GM23248 (cell line): ENCODE data around the gene RWDD2A. TPM values are rescaled to one million over a fixed set of nuclear protein-coding genes. Genes with fewer than 3 reads are reported as not detected.

Source experiments
- DNase-seq: peaks from one replicate; pipeline ENCODE4 v3.0.0-alpha.2; 2015
- H2AFZ ChIP-seq: fragments of 200-600 bp; sonication (generic); 2 replicates; pipeline ENCODE4 v1.6.1; 2016; ENCODE audit warnings: antibody characterized with exemption
- H3F3A ChIP-seq: fragments of 200-600 bp; sonication (generic); 2 replicates; pipeline ENCODE4 v1.6.1; 2016; ENCODE audit warnings: mild to moderate bottlenecking, antibody characterized with exemption, mixed run types; ENCODE audit not compliant: insufficient read depth
- H3K27ac ChIP-seq: fragments of 200-600 bp; sonication (generic); 2 replicates; pipeline ENCODE4 v1.5.1; 2016; ENCODE audit warnings: mild to moderate bottlenecking
- H3K27me3 ChIP-seq: fragments of 200-600 bp; sonication (generic); replicated peaks from 2 replicates; pipeline ENCODE4 v1.6.1; 2016; ENCODE audit warnings: mild to moderate bottlenecking; ENCODE audit not compliant: insufficient read depth
- H3K36me3 ChIP-seq: fragments of 200-600 bp; sonication (generic); 2 replicates; pipeline ENCODE4 v1.6.1; 2016; ENCODE audit warnings: low read depth, mild to moderate bottlenecking
- H3K4me1 ChIP-seq: fragments of 200-600 bp; sonication (generic); 2 replicates; pipeline ENCODE4 v1.6.1; 2016; ENCODE audit warnings: mild to moderate bottlenecking; ENCODE audit not compliant: insufficient read depth
- H3K4me2 ChIP-seq: fragments of 200-600 bp; sonication (generic); one replicate; pipeline ENCODE4 v1.6.1; 2016; ENCODE audit warnings: mild to moderate bottlenecking; ENCODE audit not compliant: unreplicated experiment
- H3K4me3 ChIP-seq: fragments of 200-600 bp; sonication (generic); 2 replicates; pipeline ENCODE4 v1.5.1; 2016; ENCODE audit warnings: mild to moderate bottlenecking
- H3K79me2 ChIP-seq: fragments of 200-600 bp; sonication (generic); 2 replicates; pipeline ENCODE4 v1.6.1; 2016; ENCODE audit warnings: mild to moderate bottlenecking; ENCODE audit not compliant: insufficient read depth
- H3K9ac ChIP-seq: fragments of 200-600 bp; sonication (generic); 2 replicates; pipeline ENCODE4 v1.6.1; 2016; ENCODE audit warnings: mild to moderate bottlenecking
- H3K9me2 ChIP-seq: fragments of 200-600 bp; sonication (generic); 2 replicates; pipeline ENCODE4 v1.6.1; 2016; ENCODE audit warnings: mixed run types, mild to moderate bottlenecking, moderate library complexity; ENCODE audit not compliant: insufficient read depth
- H3K9me3 ChIP-seq: fragments of 200-600 bp; sonication (generic); one replicate; pipeline ENCODE4 v1.6.1; 2017; ENCODE audit warnings: low read depth
- H4K20me1 ChIP-seq: fragments of 200-600 bp; sonication (generic); 2 replicates; pipeline ENCODE4 v1.6.0; 2016; ENCODE audit not compliant: insufficient read depth
- EZH2 ChIP-seq: fragments of 200-600 bp; sonication (generic); IDR thresholded peaks from 2 replicates; pipeline ENCODE4 v1.6.1; 2018; ENCODE audit warnings: antibody characterized with exemption, mild to moderate bottlenecking; ENCODE audit not compliant: insufficient read depth, poor library complexity, severe bottlenecking
- EZH2phosphoT487 ChIP-seq: fragments of 200-600 bp; sonication (generic); IDR thresholded peaks from 2 replicates; pipeline ENCODE4 v1.6.1; 2018; ENCODE audit warnings: antibody characterized with exemption, moderate library complexity, mild to moderate bottlenecking, low read depth; ENCODE audit not compliant: insufficient read depth
- WGBS, 2 experiments: methylation state at CpG; one replicate each; pipeline ENCODE4 v1.1.6; 2015 to 2017; ENCODE audit warnings: low lambda C conversion rate in 2 of 2, low coverage in 1 of 2; ENCODE audit errors: missing lambda C conversion rate in 2 of 2; 5-methylcytosine and 5-hydroxymethylcytosine counted together
- in situ Hi-C: fragments of 300-500 bp; cut with MboI; formaldehyde crosslinking; loops from 2 replicates; pipeline ENCODE4 v1.15.0; 2020
- polyA plus RNA-seq: library from polyadenylated mRNA; unstranded; fragments of >200 nt; fragmentation: Nextera tagmentation; extraction: Ambion mirVana; gene quantifications from 2 replicates; pipeline ENCODE4 v1.2.1, GENCODE V29; 2016
- total RNA-seq: library from RNA; depleted of rRNA; stranded (reverse); fragments of >200 nt; shearing (Covaris generic); gene quantifications from 2 replicates; pipeline ENCODE4 v1.2.3, GENCODE V29; 2014

The RWDD2A gene
- total and polyA plus RNA-seq, 2 experiments from 2014 or later = 4.4 to 5.5 TPM

- Histone ChIP-seq H4K20me1 (no peaks in the 10 kb centered on the region), H3K9ac (no peak overlapping the region), H2AFZ (no peak overlapping the region), H3K79me2 (no peaks in the 10 kb centered on the region), H3K27ac (no peak overlapping the region), H3K4me2 (no peak overlapping the region), H3K9me2 (no peaks in the 10 kb centered on the region), H3K9me3 (no peaks in the 10 kb centered on the region), H3F3A (peaks cover 72% of the 10 kb centered on the region), H3K27me3 (no peaks in the 10 kb centered on the region), H3K36me3 (peaks cover 95% of the 10 kb centered on the region), H3K4me1 (no peaks in the 10 kb centered on the region), H3K4me3 (no peak overlapping the region)
- 95 to 100% methylated on average over 1 of the region's 1 CpG for WGBS, 2 experiments
- DNase-seq = no peak
- in situ Hi-C loops = no loop called here
- no peak for TF ChIP-seq EZH2phosphoT487
Measured at GRCh38 chr6:83169511-83169910, 23.6 kb upstream of the RWDD2A start.

- Histone ChIP-seq H3K36me3 (peaks cover 91% of the 10 kb centered on the region), H3K79me2 (peaks cover 63% of the 10 kb centered on the region), H3K9ac (no peak overlapping the region), H3F3A (peaks cover 27% of the 10 kb centered on the region), H3K4me1 (peaks cover under 1% of the 10 kb centered on the region; the same call in 1 of the 2 replicates), H3K4me2 (no peak overlapping the region), H3K9me3 (no peaks in the 10 kb centered on the region), H2AFZ (no peak overlapping the region), H3K27me3 (no peaks in the 10 kb centered on the region), H3K9me2 (no peaks in the 10 kb centered on the region), H4K20me1 (no peaks in the 10 kb centered on the region), H3K27ac (no peak overlapping the region), H3K4me3 (no peak overlapping the region)
- DNase-seq = no peak
- in situ Hi-C loops = loop anchor here (25.0 kb wide), 1 partner anchor 939 kb away; the partner anchor contains the start of gene IBTK
- WGBS, 2 experiments = 99 to 100% methylated on average over 4 of the region's 4 CpGs
- TF ChIP-seq EZH2 (no peak), EZH2phosphoT487 (no peak)
Measured at GRCh38 chr6:83176246-83176645, 16.9 kb upstream of the RWDD2A start.

GRCh38 chr6:83180426-83180950 lies 12.7 kb upstream of the RWDD2A start:
- no peak overlapping the region for H3K4me3 ChIP-seq
- no peak for DNase-seq
- H3K27ac ChIP-seq = peak overlapping the region; percentile 70; the same call in 1 of the 2 replicates
- H3K9me2 ChIP-seq = no peaks in the 10 kb centered on the region
- no peaks in the 10 kb centered on the region for H3K9me3 ChIP-seq
- H3K4me1 ChIP-seq = peaks cover 36% of the 10 kb centered on the region
- H3K79me2 ChIP-seq = peaks cover 81% of the 10 kb centered on the region
- peaks cover 47% of the 10 kb centered on the region for H3F3A ChIP-seq
- no peaks in the 10 kb centered on the region for H3K27me3 ChIP-seq
- H3K36me3 ChIP-seq = peaks cover 79% of the 10 kb centered on the region
- H2AFZ ChIP-seq = no peak overlapping the region
- in situ Hi-C loops = loop anchor here (25.0 kb wide), 1 partner anchor 943 kb away; the partner anchor contains the start of gene IBTK
- no peak overlapping the region for H3K4me2 ChIP-seq
- peaks cover 9% of the 10 kb centered on the region; the same call in 1 of the 2 replicates for H4K20me1 ChIP-seq
- H3K9ac ChIP-seq = no peak overlapping the region
- TF ChIP-seq EZH2 (no peak), EZH2phosphoT487 (no peak)

GRCh38 chr6:83182114-83182513 lies 11.0 kb upstream of the RWDD2A start:
- peaks cover 36% of the 10 kb centered on the region for H3K4me1 ChIP-seq
- H3K79me2 ChIP-seq = peaks cover 79% of the 10 kb centered on the region
- peaks cover 9% of the 10 kb centered on the region; the same call in 1 of the 2 replicates for H4K20me1 ChIP-seq
- no peak for DNase-seq
- H3K27me3 ChIP-seq = no peaks in the 10 kb centered on the region
- peak overlapping the region; percentile 37; the same call in 1 of the 2 replicates for H3K9ac ChIP-seq
- no peaks in the 10 kb centered on the region for H3K9me2 ChIP-seq
- H3K4me2 ChIP-seq = peak overlapping the region; percentile 21
- no peak overlapping the region for H2AFZ ChIP-seq
- no peaks in the 10 kb centered on the region for H3K9me3 ChIP-seq
- TF ChIP-seq EZH2 (no peak), EZH2phosphoT487 (no peak)
- H3K27ac ChIP-seq = peak overlapping the region; percentile 70
- in situ Hi-C loops = loop anchor here (25.0 kb wide), 1 partner anchor 945 kb away; the partner anchor contains the start of gene IBTK
- peaks cover 79% of the 10 kb centered on the region for H3K36me3 ChIP-seq
- whole genome bisulfite sequencing, 2 experiments = 88 to 100% methylated on average over 1 of the region's 1 CpG
- no peak overlapping the region for H3K4me3 ChIP-seq
- H3F3A ChIP-seq = peaks cover 57% of the 10 kb centered on the region
